Right cardiac atrium (tissue), 5 donors: ENCODE measurements around the gene ALPK3. TPM values are rescaled to one million over a fixed set of nuclear protein-coding genes. Genes with fewer than 3 reads are reported as not detected.

Experiments
- ATAC-seq, 2 donors: fragments of 200-7000 bp; cut with Tn5 transposase; one replicate each; pipeline versions ENCODE4 v1.8.0 to v1.9.1; 2020; ENCODE audit warnings: moderate library complexity in 2 of 2, mild to moderate bottlenecking in 1 of 2
- DNase-seq, 3 donors: peaks; one replicate each; pipeline ENCODE4 v3.0.0-alpha.2; 2020
- H3K27ac ChIP-seq: one replicate; pipeline ENCODE4 v1.5.1; 2013; ENCODE audit warnings: mild to moderate bottlenecking, low read length, control low read depth, moderate library complexity
- H3K27me3 ChIP-seq: one replicate; pipeline ENCODE4 v1.6.1; 2013; ENCODE audit not compliant: control insufficient read depth, insufficient read depth
- H3K4me1 ChIP-seq: one replicate; pipeline ENCODE4 v1.6.1; 2013; ENCODE audit warnings: low read length; ENCODE audit not compliant: control insufficient read depth, insufficient read depth
- H3K4me3 ChIP-seq: one replicate; pipeline ENCODE4 v1.5.1; 2013; ENCODE audit warnings: low read length, control low read depth
- H3K9me3 ChIP-seq: one replicate; pipeline ENCODE4 v1.6.1; 2013; ENCODE audit warnings: low read length; ENCODE audit not compliant: control insufficient read depth
- WGBS: extraction: QIAGEN DNeasy Blood & Tissue Kit; methylation state at CpG from one replicate; pipeline ENCODE4 v1.1.7; 2013; 5-methylcytosine and 5-hydroxymethylcytosine counted together
- intact Hi-C, 4 donors: fragments of 100-400 bp; cut with DNase I; formaldehyde crosslinking; loops; one replicate each; pipeline versions ENCODE4 v1.11.0 to v1.14.0; 2022 to 2023
- polyA plus RNA-seq: library from polyadenylated mRNA; stranded (reverse); fragments of 200-250 nt; gene quantifications from one replicate; pipeline ENCODE4 v1.2.3, GENCODE V29; 2013
- total RNA-seq, 4 donors: library from RNA; stranded (reverse); fragmentation: NEBNext Ultra II Directional; extraction: Animal tissue kit (Norgen Biotek cat#: 25700); gene quantifications; one replicate each; pipeline ENCODE4 v1.2.1, GENCODE V29; 2021
- donor health status: healthy with polysubstance abuse.
- donor health status: DM: no; HTN: yes; CAD: no.
- donor health status: DM: no; HTN: no; CAD: no.
- donor health status: DM: no; HTN: yes; CAD: no; lungs with severe emphysema.
- donor health status: DM: yes; HTN: yes; CAD: no.

The ALPK3 gene
- total and polyA plus RNA-seq, 5 donors, result 65.8 to 95.2 (median 77.6) TPM

DNA sequence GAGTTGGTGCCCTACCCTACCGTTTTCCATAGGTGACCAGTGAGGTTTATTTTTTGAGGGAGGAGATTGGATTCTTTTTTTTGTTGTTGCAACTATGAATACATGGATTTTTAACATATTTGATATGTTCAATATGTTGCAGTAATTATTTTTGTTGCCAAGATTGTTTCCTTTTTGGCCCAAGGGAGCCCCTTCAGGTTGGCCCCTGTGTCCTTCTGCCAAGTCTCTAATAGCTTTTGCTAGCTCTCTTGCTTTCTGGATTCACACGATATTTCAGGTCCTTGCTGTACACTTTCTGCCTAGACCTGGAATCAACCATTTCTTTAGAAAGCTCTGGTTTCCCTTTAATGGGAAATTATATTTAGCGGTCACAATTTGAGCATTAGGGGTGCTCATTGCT, 44.6 kb downstream of the ALPK3 start:
- no peaks in the 10 kb centered on the region for H3K9me3 ChIP-seq
- H3K4me3 ChIP-seq, result no peak overlapping the region
- 68% methylated on average over 3 of the region's 3 CpGs for WGBS
- ATAC-seq (no peak), DNase-seq (no peak)
- peaks cover 2% of the 10 kb centered on the region for H3K4me1 ChIP-seq
- H3K27ac ChIP-seq, result no peak overlapping the region
- H3K27me3 ChIP-seq, result no peaks in the 10 kb centered on the region
- intact Hi-C loops, result loop anchor here in 3 of 4 donors (5.0 to 10.0 kb wide), 2 partner anchors 63 to 71 kb away; no protein-coding TSS in a partner anchor

GRCh38 chr15:84862214-84862975, 45.2 kb downstream of the ALPK3 start:
- Histone ChIP-seq H3K9me3 (no peaks in the 10 kb centered on the region), H3K27ac (peak overlapping the region; percentile 8), H3K27me3 (no peaks in the 10 kb centered on the region), H3K4me1 (peaks cover 2% of the 10 kb centered on the region), H3K4me3 (no peak overlapping the region)
- WGBS, result 90% methylated on average over 17 of the region's 17 CpGs
- intact Hi-C loops, result loop anchor here in 3 of 4 donors (5.0 to 10.0 kb wide), 2 partner anchors 62 to 70 kb away; no protein-coding TSS in a partner anchor
- ATAC-seq (no peak), DNase-seq (no peak)

GRCh38 chr15:84863565-84864443, 46.6 kb downstream of the ALPK3 start:
- 71% methylated on average over 13 of the region's 13 CpGs for WGBS
- DNase-seq (no peak), ATAC-seq (peak; percentile 65 to 73)
- Histone ChIP-seq H3K27ac (peak overlapping the region; percentile 19), H3K4me1 (peaks cover 2% of the 10 kb centered on the region), H3K27me3 (no peaks in the 10 kb centered on the region), H3K9me3 (no peaks in the 10 kb centered on the region), H3K4me3 (no peak overlapping the region)
- intact Hi-C loops, result loop anchor here in 3 of 4 donors (5.0 to 10.0 kb wide), 2 partner anchors 61 to 68 kb away; no protein-coding TSS in a partner anchor

DNA sequence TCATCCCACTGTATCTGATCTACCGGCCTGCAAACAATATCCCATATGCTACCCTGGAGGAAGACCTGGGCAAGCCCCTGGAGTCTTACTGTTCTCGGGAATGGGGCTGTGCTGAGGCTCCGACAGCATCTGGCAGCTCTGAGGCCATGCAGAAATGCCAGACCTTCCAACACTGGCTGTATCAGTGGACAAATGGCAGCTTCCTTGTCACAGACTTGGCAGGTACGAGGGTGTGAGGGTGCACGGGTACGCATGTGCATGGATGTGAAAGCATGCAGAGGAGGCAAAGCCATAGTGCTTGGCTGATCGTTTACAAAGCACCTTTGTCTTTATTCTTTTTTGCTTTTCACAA, 47.3 kb downstream of the ALPK3 start:
- Histone ChIP-seq H3K27me3 (no peaks in the 10 kb centered on the region), H3K27ac (peak overlapping the region; percentile 12), H3K4me1 (peaks cover 2% of the 10 kb centered on the region), H3K4me3 (no peak overlapping the region), H3K9me3 (no peaks in the 10 kb centered on the region)
- intact Hi-C loops, result loop anchor here in 3 of 4 donors (5.0 to 10.0 kb wide), 2 partner anchors 60 to 68 kb away; no protein-coding TSS in a partner anchor
- peak in 1 of 2 donors; percentile 66 for ATAC-seq
- WGBS, result 31% methylated on average over 7 of the region's 7 CpGs
- DNase-seq, result peak in 1 of 3 donors; percentile 60

- no peaks in the 10 kb centered on the region for H3K9me3 ChIP-seq
- no peak for ATAC-seq
- no peak overlapping the region for H3K27ac ChIP-seq
- peaks cover 2% of the 10 kb centered on the region for H3K4me1 ChIP-seq
- intact Hi-C loops, result loop anchor here in 2 of 4 donors (10.0 kb wide), 1 partner anchor 60 kb away; no protein-coding TSS in a partner anchor
- no peak for DNase-seq
- no peak overlapping the region for H3K4me3 ChIP-seq
- no peaks in the 10 kb centered on the region for H3K27me3 ChIP-seq
- WGBS, result 85% methylated on average over 5 of the region's 5 CpGs
These were observed 48.0 kb downstream of the ALPK3 start for GRCh38 chr15:84865074-84865569.

DNA sequence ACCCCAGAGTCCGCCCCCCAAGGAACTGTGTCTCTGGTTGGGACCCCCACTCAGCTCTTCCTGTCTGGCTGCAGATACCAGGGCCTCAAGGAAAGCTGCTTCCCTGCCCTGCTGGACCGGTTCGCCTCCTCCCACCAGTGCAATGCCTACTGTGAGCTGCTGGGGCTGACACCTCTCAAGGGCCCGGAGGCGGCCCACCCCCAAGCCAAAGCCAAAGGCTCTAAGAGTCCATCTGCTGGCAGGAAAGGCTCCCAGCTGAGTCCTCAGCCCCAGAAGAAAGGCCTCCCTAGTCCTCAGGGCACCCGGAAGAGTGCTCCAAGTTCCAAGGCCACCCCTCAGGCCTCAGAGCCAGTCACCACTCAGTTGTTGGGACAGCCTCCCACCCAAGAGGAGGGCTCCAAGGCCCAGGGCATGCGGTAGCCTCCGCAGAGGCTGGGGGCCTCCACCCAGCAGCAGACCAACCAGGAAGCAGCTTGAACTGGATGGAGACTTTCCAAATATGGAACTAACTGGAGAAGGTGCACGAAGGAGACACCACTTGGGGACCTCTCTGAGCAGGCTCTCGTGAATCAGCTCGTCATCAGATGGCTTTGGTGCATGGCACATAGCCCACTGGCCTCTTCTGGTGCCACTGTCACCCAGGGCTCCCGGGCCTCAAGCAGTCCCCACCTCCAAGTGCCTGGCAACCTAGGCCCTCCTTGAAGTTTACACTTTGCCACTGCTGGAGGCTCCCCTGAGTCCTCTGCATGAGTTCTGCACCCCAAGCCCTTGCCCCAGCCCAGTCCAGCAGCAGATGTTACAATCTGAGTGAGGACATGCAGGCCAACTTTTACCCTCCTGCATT, 51.1 kb downstream of the ALPK3 start:
- H3K4me1 ChIP-seq, result peaks cover 2% of the 10 kb centered on the region
- WGBS, result 80% methylated on average over 12 of the region's 12 CpGs
- DNase-seq, result no peak
- no peak overlapping the region for H3K27ac ChIP-seq
- intact Hi-C loops, result loop anchor here in 2 of 4 donors (10.0 kb wide), 1 partner anchor 57 kb away; no protein-coding TSS in a partner anchor
- H3K27me3 ChIP-seq, result no peaks in the 10 kb centered on the region
- no peak overlapping the region for H3K4me3 ChIP-seq
- no peak for ATAC-seq
- H3K9me3 ChIP-seq, result no peaks in the 10 kb centered on the region

- ATAC-seq (no peak), DNase-seq (no peak)
- intact Hi-C loops, result loop anchor here in 2 of 4 donors (10.0 kb wide), 1 partner anchor 55 kb away; no protein-coding TSS in a partner anchor
- Histone ChIP-seq H3K27ac (no peak overlapping the region), H3K4me3 (no peak overlapping the region), H3K4me1 (no peaks in the 10 kb centered on the region), H3K27me3 (no peaks in the 10 kb centered on the region), H3K9me3 (no peaks in the 10 kb centered on the region)
- 86% methylated on average over 3 of the region's 3 CpGs for WGBS
These were observed 52.4 kb downstream of the ALPK3 start for GRCh38 chr15:84869510-84869909.

GRCh38 chr15:84871428-84871985, 54.4 kb downstream of the ALPK3 start:
- H3K27ac ChIP-seq, result no peak overlapping the region
- peak in 1 of 2 donors; percentile 7 for ATAC-seq

GRCh38 chr15:84872009-84872910, 55.1 kb downstream of the ALPK3 start:
- Histone ChIP-seq H3K4me3 (no peak overlapping the region), H3K9me3 (no peaks in the 10 kb centered on the region), H3K27me3 (no peaks in the 10 kb centered on the region), H3K4me1 (no peaks in the 10 kb centered on the region), H3K27ac (no peak overlapping the region)
- 84% methylated on average over 17 of the region's 17 CpGs for WGBS
- intact Hi-C loops, result no loop called here
- no peak for DNase-seq
- ATAC-seq, result peak in 1 of 2 donors; percentile 7

More at GRCh38 chr15:84871428-84871985, 54.4 kb downstream of the ALPK3 start:
- H3K4me3 ChIP-seq, result no peak overlapping the region
- DNase-seq, result no peak
- no peaks in the 10 kb centered on the region for H3K9me3 ChIP-seq
- intact Hi-C loops, result no loop called here
- 92% methylated on average over 9 of the region's 9 CpGs for WGBS
- H3K4me1 ChIP-seq, result no peaks in the 10 kb centered on the region
- no peaks in the 10 kb centered on the region for H3K27me3 ChIP-seq
